GM12878 (cell line): ENCODE results near the gene ZNF618.

Experiments
- CEBPB ChIP-seq, 2 experiments: fragments of 150-350 bp in 1 of 2; IDR thresholded peaks; 2 replicates each; pipeline ENCODE4 v1.6.1; 2012 to 2014; ENCODE audit warnings: low read depth in 2 of 2, low read length in 2 of 2, borderline replicate concordance in 1 of 2, inconsistent platforms in 1 of 2
- CTCF ChIP-seq, 3 experiments: IDR thresholded peaks in 2 of 3; conservative IDR thresholded peaks in 1 of 3; 2 replicates each; pipeline ENCODE4 v1.5.1; 2011; ENCODE audit warnings: low read depth in 3 of 3, low read length in 3 of 3, mild to moderate bottlenecking in 3 of 3, control low read depth in 2 of 3, moderate library complexity in 2 of 3, inconsistent platforms in 1 of 3, mixed read lengths in 1 of 3; ENCODE audit not compliant: control insufficient read depth in 2 of 3, insufficient read depth in 1 of 3; ENCODE audit errors: extremely low read depth in 1 of 3
- DPF2 ChIP-seq: fragments of 450-650 bp; IDR thresholded peaks from 2 replicates; pipeline ENCODE4 v1.6.1; 2017; ENCODE audit warnings: mild to moderate bottlenecking
- ELK1 ChIP-seq: IDR thresholded peaks from 2 replicates; pipeline ENCODE4 v1.6.1; 2012; ENCODE audit warnings: low read depth, low read length, improper control_type of control experiment
- HDAC2 ChIP-seq: fragments of 200-600 bp; sonication (generic); IDR thresholded peaks from 2 replicates; pipeline ENCODE4 v1.6.1; 2017
- POLR2AphosphoS5 ChIP-seq: IDR thresholded peaks from 2 replicates; pipeline ENCODE4 v1.6.1; 2011; ENCODE audit warnings: mild to moderate bottlenecking, low read length, inconsistent platforms
- SMAD1 ChIP-seq: fragments of 450-650 bp; IDR thresholded peaks from 2 replicates; pipeline ENCODE4 v1.6.1; 2018; ENCODE audit warnings: mild to moderate bottlenecking, low read depth; ENCODE audit not compliant: partially characterized antibody

- TF ChIP-seq SMAD1 (no peak), CEBPB (IDR thresholded peaks at IDR 0.05; ENCODE audit: borderline replicate concordance in 1 of 2, low read depth in 2 of 2, low read length in 2 of 2) (no peak), CTCF (IDR thresholded peaks at IDR 0.05 in 2 of 3, conservative IDR thresholded peaks at IDR 0.05 in 1 of 3; ENCODE audit: control insufficient read depth in 2 of 3, extremely low read depth in 1 of 3, insufficient read depth in 1 of 3, low read depth in 3 of 3, low read length in 3 of 3) (no peak), HDAC2 (no peak), ELK1 (no peak), POLR2AphosphoS5 (no peak), DPF2 (no peak)
Observed at GRCh38 chr9:113844466-113844865, 31.6 kb upstream of the ZNF618 start.
